Thymus (tissue), 11 donors: ENCODE data around the gene RGS3. TPM values are rescaled to one million over a fixed set of nuclear protein-coding genes. Genes with fewer than 3 reads are reported as not detected.
A peak's percentile ranks its signal among the peaks of the same experiment; 100 is the strongest.

ENCODE experiments used
- DNase-seq, 9 donors: peaks; one replicate each; pipeline ENCODE4 v3.0.0-alpha.2; 2013; ENCODE audit warnings: low spot score in 9 of 9, low read depth in 6 of 9, missing footprints in 1 of 9
- H3K27ac ChIP-seq, 2 donors: one replicate each; pipeline ENCODE4 v1.5.1; 2013; ENCODE audit warnings: control low read depth in 1 of 2, low read depth in 1 of 2, low read length in 1 of 2, mild to moderate bottlenecking in 1 of 2, moderate library complexity in 1 of 2
- H3K27me3 ChIP-seq, 2 donors: one replicate each; pipeline ENCODE4 v1.5.1; 2013; ENCODE audit warnings: low read length in 1 of 2; ENCODE audit not compliant: control insufficient read depth in 2 of 2, insufficient read depth in 1 of 2
- H3K36me3 ChIP-seq, 2 donors: one replicate each; pipeline ENCODE4 v1.5.1; 2013; ENCODE audit warnings: low read length in 1 of 2, mild to moderate bottlenecking in 1 of 2, moderate library complexity in 1 of 2; ENCODE audit not compliant: control insufficient read depth in 2 of 2, insufficient read depth in 2 of 2
- H3K4me1 ChIP-seq, 2 donors: one replicate each; pipeline ENCODE4 v1.5.1; 2013; ENCODE audit warnings: low read length in 2 of 2; ENCODE audit not compliant: control insufficient read depth in 2 of 2, insufficient read depth in 2 of 2
- H3K4me3 ChIP-seq, 2 donors: one replicate each; pipeline ENCODE4 v1.5.1; 2013; ENCODE audit warnings: low read length in 2 of 2, control low read depth in 1 of 2, mild to moderate bottlenecking in 1 of 2
- H3K9me3 ChIP-seq, 2 donors: one replicate each; pipeline ENCODE4 v1.5.1; 2013; ENCODE audit warnings: low read length in 1 of 2, mild to moderate bottlenecking in 1 of 2; ENCODE audit not compliant: control insufficient read depth in 2 of 2, insufficient read depth in 1 of 2
- WGBS: extraction: QIAGEN DNeasy Blood & Tissue Kit; methylation state at CpG from one replicate; pipeline ENCODE4 v1.1.7; 2013; 5-methylcytosine and 5-hydroxymethylcytosine counted together
- polyA plus RNA-seq: library from polyadenylated mRNA; stranded (reverse); fragments of 200-250 nt; gene quantifications from one replicate; pipeline ENCODE4 v1.2.3, GENCODE V29; 2013
- total RNA-seq: library from RNA; stranded (reverse); fragments of 120-200 nt; gene quantifications from one replicate; pipeline ENCODE4 v1.2.4, GENCODE V29; 2013
- donor health status: healthy.

Gene RGS3
- total and polyA plus RNA-seq, 2 donors = 16.5 to 21.4 TPM

GRCh38 chr9:113570749-113571711, 107.5 kb downstream of the RGS3 start:
- no peaks in the 10 kb centered on the region for H3K4me1 ChIP-seq
- H3K36me3 ChIP-seq = no peaks in the 10 kb centered on the region
- DNase-seq = no peak
- WGBS = 94% methylated on average over 12 of the region's 12 CpGs
- no peak overlapping the region for H3K27ac ChIP-seq
- no peak overlapping the region for H3K4me3 ChIP-seq
- H3K9me3 ChIP-seq = no peaks in the 10 kb centered on the region
- H3K27me3 ChIP-seq = peaks cover 0 to 4% of the 10 kb centered on the region in 2 donors

GRCh38 chr9:113572076-113572861, 108.7 kb downstream of the RGS3 start:
- H3K4me3 ChIP-seq = no peak overlapping the region
- no peaks in the 10 kb centered on the region for H3K4me1 ChIP-seq
- no peak overlapping the region for H3K27ac ChIP-seq
- no peaks in the 10 kb centered on the region for H3K27me3 ChIP-seq
- H3K9me3 ChIP-seq = no peaks in the 10 kb centered on the region
- WGBS = 92% methylated on average over 8 of the region's 8 CpGs
- DNase-seq = no peak
- no peaks in the 10 kb centered on the region for H3K36me3 ChIP-seq

- WGBS = 94% methylated on average over 11 of the region's 11 CpGs
- Histone ChIP-seq H3K27me3 (no peaks in the 10 kb centered on the region), H3K27ac (no peak overlapping the region), H3K36me3 (no peaks in the 10 kb centered on the region), H3K9me3 (no peaks in the 10 kb centered on the region), H3K4me1 (peaks cover 3 to 4% of the 10 kb centered on the region in 2 donors), H3K4me3 (no peak overlapping the region)
- no peak for DNase-seq
Measured at GRCh38 chr9:113573046-113573958, 109.8 kb downstream of the RGS3 start.

GRCh38 chr9:113573959-113574352, 110.4 kb downstream of the RGS3 start:
- WGBS = 94% methylated on average over 2 of the region's 2 CpGs
- Histone ChIP-seq H3K9me3 (no peaks in the 10 kb centered on the region), H3K4me1 (peaks cover 9 to 10% of the 10 kb centered on the region in 2 donors), H3K27me3 (no peaks in the 10 kb centered on the region), H3K4me3 (no peak overlapping the region), H3K27ac (no peak overlapping the region), H3K36me3 (no peaks in the 10 kb centered on the region)
- no peak for DNase-seq

- DNase-seq = no peak
- Histone ChIP-seq H3K4me1 (peaks cover 16 to 17% of the 10 kb centered on the region in 2 donors), H3K9me3 (no peaks in the 10 kb centered on the region), H3K27ac (no peak overlapping the region), H3K4me3 (no peak overlapping the region), H3K36me3 (no peaks in the 10 kb centered on the region), H3K27me3 (no peaks in the 10 kb centered on the region)
- 92% methylated on average over 14 of the region's 14 CpGs for WGBS
Measured at GRCh38 chr9:113574441-113575262, 111.1 kb downstream of the RGS3 start.

GRCh38 chr9:113577525-113578261, 114.2 kb downstream of the RGS3 start:
- DNase-seq = no peak
- Histone ChIP-seq H3K9me3 (no peaks in the 10 kb centered on the region), H3K27me3 (no peaks in the 10 kb centered on the region), H3K27ac (no peak overlapping the region), H3K4me1 (peaks cover 37 to 47% of the 10 kb centered on the region in 2 donors), H3K36me3 (no peaks in the 10 kb centered on the region), H3K4me3 (no peak overlapping the region)
- WGBS = 93% methylated on average over 11 of the region's 11 CpGs

- no peak overlapping the region for H3K4me3 ChIP-seq
- peak overlapping the region; percentile 38 to 80 for H3K27ac ChIP-seq
- H3K27me3 ChIP-seq = no peaks in the 10 kb centered on the region
- peaks cover 37 to 47% of the 10 kb centered on the region in 2 donors for H3K4me1 ChIP-seq
- DNase-seq = no peak
- peaks cover 0 to under 1% of the 10 kb centered on the region in 2 donors for H3K36me3 ChIP-seq
- H3K9me3 ChIP-seq = no peaks in the 10 kb centered on the region
- 96% methylated on average over 3 of the region's 3 CpGs for WGBS
Measured at GRCh38 chr9:113578279-113578865, 114.8 kb downstream of the RGS3 start.
